ENCODE results near the gene RBM4.
A peak's percentile ranks its signal among the peaks of the same experiment; 100 is the strongest.

RBM4 gene

GRCh38 chr11:66641834-66642233, 3.3 kb downstream of the RBM4 start:
- no peak for DNase-seq (ENCODE audit: low read depth)
- 0 out of 2 replicates have a peak overlapping the region, but pooled peaks have one; percentile 0 for H3K4me3 ChIP-seq (ENCODE audit: low read depth, low read length)

GRCh38 chr11:66643745-66644437, 5.4 kb downstream of the RBM4 start:
- no peak overlapping the region for H3K4me3 ChIP-seq (ENCODE audit: low read depth, low read length)
- no peak for TF ChIP-seq CTCF (IDR thresholded peaks at IDR 0.05; ENCODE audit: control insufficient read depth, extremely low read depth, insufficient read depth)
- DNase-seq (ENCODE audit: low read depth) = no peak

More at GRCh38 chr11:66641834-66642233, 3.3 kb downstream of the RBM4 start:
- TF ChIP-seq CTCF (IDR thresholded peaks at IDR 0.05; ENCODE audit: control insufficient read depth, extremely low read depth, insufficient read depth) = no peak

GRCh38 chr11:66646828-66647227, 8.3 kb downstream of the RBM4 start:
- TF ChIP-seq CTCF (IDR thresholded peaks at IDR 0.05; ENCODE audit: control insufficient read depth, extremely low read depth, insufficient read depth) = no peak
- H3K4me3 ChIP-seq (ENCODE audit: low read depth, low read length) = no peak overlapping the region
- no peak for DNase-seq (ENCODE audit: low read depth)

GRCh38 chr11:66649903-66650302, 11.4 kb downstream of the RBM4 start:
- no peak for DNase-seq (ENCODE audit: low read depth)
- no peak for TF ChIP-seq CTCF (IDR thresholded peaks at IDR 0.05; ENCODE audit: control insufficient read depth, extremely low read depth, insufficient read depth)
- no peak overlapping the region for H3K4me3 ChIP-seq (ENCODE audit: low read depth, low read length)

GRCh38 chr11:66651016-66651415, 12.5 kb downstream of the RBM4 start:
- H3K4me3 ChIP-seq (ENCODE audit: low read depth, low read length) = no peak overlapping the region
- no peak for DNase-seq (ENCODE audit: low read depth)
- TF ChIP-seq CTCF (IDR thresholded peaks at IDR 0.05; ENCODE audit: control insufficient read depth, extremely low read depth, insufficient read depth) = no peak

GRCh38 chr11:66652651-66653050, 14.1 kb downstream of the RBM4 start:
- TF ChIP-seq CTCF (IDR thresholded peaks at IDR 0.05; ENCODE audit: control insufficient read depth, extremely low read depth, insufficient read depth) = no peak

GRCh38 chr11:66653123-66653522, 14.6 kb downstream of the RBM4 start:
- no peak for TF ChIP-seq CTCF (IDR thresholded peaks at IDR 0.05; ENCODE audit: control insufficient read depth, extremely low read depth, insufficient read depth)
- no peak overlapping the region for H3K4me3 ChIP-seq (ENCODE audit: low read depth, low read length)
- DNase-seq (ENCODE audit: low read depth) = no peak

More at GRCh38 chr11:66652651-66653050, 14.1 kb downstream of the RBM4 start:
- H3K4me3 ChIP-seq (ENCODE audit: low read depth, low read length) = no peak overlapping the region
- no peak for DNase-seq (ENCODE audit: low read depth)

Measured in LNCaP clone FGC (cell line).